K562 (cell line): ENCODE data around the gene SCRN2. TPM values are rescaled to one million over a fixed set of nuclear protein-coding genes. Genes with fewer than 3 reads are reported as not detected.

Experiments
- ARHGAP35 ChIP-seq: fragments of 450-650 bp; IDR thresholded peaks from 2 replicates; pipeline ENCODE4 v1.6.1; 2018; ENCODE audit not compliant: partially characterized antibody
- BCLAF1 ChIP-seq, 2 experiments: fragments of 450-650 bp in 1 of 2; IDR thresholded peaks; 2 replicates each; pipeline ENCODE4 v1.6.1; 2011 to 2017; ENCODE audit warnings: low read depth in 2 of 2, antibody characterized with exemption in 1 of 2, borderline replicate concordance in 1 of 2, low read length in 1 of 2, mild to moderate bottlenecking in 1 of 2, mixed read lengths in 1 of 2; ENCODE audit not compliant: control insufficient read depth in 1 of 2
- BRD9 ChIP-seq: fragments of 450-650 bp; IDR thresholded peaks from 2 replicates; pipeline ENCODE4 v1.6.1; 2018; ENCODE audit warnings: low read depth; ENCODE audit not compliant: partially characterized antibody
- DPF2 ChIP-seq: fragments of 450-650 bp; IDR thresholded peaks from 2 replicates; pipeline ENCODE4 v1.6.1; 2016
- ETV6 ChIP-seq, 3 experiments: fragments of 150-350 bp in 1 of 3; sonication (generic) in 1 of 3; formaldehyde crosslinking in 1 of 3; IDR thresholded peaks; 2 replicates each; pipeline versions ENCODE4 v1.6.1 to v1.8.0; 2014 to 2022; ENCODE audit warnings: borderline replicate concordance in 2 of 3, low read depth in 2 of 3, antibody characterized with exemption in 1 of 3, low read length in 1 of 3, mild to moderate bottlenecking in 1 of 3, missing genetic modification reagents in 1 of 3
- HBP1 ChIP-seq: fragments of 450-650 bp; formaldehyde crosslinking; IDR thresholded peaks from 2 replicates; pipeline ENCODE4 v1.4.0; 2022; ENCODE audit warnings: missing genetic modification characterization
- HDAC1 ChIP-seq, 2 experiments: fragments of 450-650 bp; IDR thresholded peaks; 2 replicates each; pipeline ENCODE4 v1.6.1; 2016 to 2017; ENCODE audit warnings: inconsistent platforms in 1 of 2, mild to moderate bottlenecking in 1 of 2, moderate library complexity in 1 of 2
- OTX1 ChIP-seq: fragments of 450-650 bp; formaldehyde crosslinking; IDR thresholded peaks from 2 replicates; pipeline ENCODE4 v1.4.0; 2022; ENCODE audit warnings: mild to moderate bottlenecking
- PHB2 ChIP-seq: fragments of 450-650 bp; IDR thresholded peaks from 2 replicates; pipeline ENCODE4 v1.6.1; 2017; ENCODE audit warnings: low read depth
- POLR2H ChIP-seq: IDR thresholded peaks from 2 replicates; pipeline ENCODE4 v1.6.1; 2016; ENCODE audit warnings: missing genetic modification characterization, low read depth, mild to moderate bottlenecking, control low read depth, missing compliant biosample characterization, moderate library complexity
- SRSF7 ChIP-seq: fragments of 200-400 bp; formaldehyde crosslinking; optimal IDR thresholded peaks from 2 replicates; pipeline ENCODE3; 2017; ENCODE audit warnings: mild to moderate bottlenecking, low read depth, low read length
- TAF9B ChIP-seq: fragments of 450-650 bp; IDR thresholded peaks from 2 replicates; pipeline ENCODE4 v1.6.1; 2018; ENCODE audit warnings: mild to moderate bottlenecking; ENCODE audit not compliant: partially characterized antibody
- TRIM24 ChIP-seq, 2 experiments: fragments of 450-650 bp; IDR thresholded peaks; 2 replicates each; pipeline ENCODE4 v1.6.1; 2016
- ZBTB1 ChIP-seq: sonication (generic); formaldehyde crosslinking; IDR thresholded peaks from 2 replicates; pipeline ENCODE4 v1.8.1; 2023; ENCODE audit warnings: missing genetic modification reagents, low read depth, mild to moderate bottlenecking, borderline replicate concordance
- ZBTB2 ChIP-seq: fragments of 450-650 bp; IDR thresholded peaks from 2 replicates; pipeline ENCODE4 v1.6.1; 2016; ENCODE audit warnings: antibody characterized with exemption
- ZNF263 ChIP-seq: sonication (generic); formaldehyde crosslinking; IDR thresholded peaks from 2 replicates; pipeline ENCODE4 v1.8.0; 2022; ENCODE audit warnings: mild to moderate bottlenecking, missing genetic modification reagents, borderline replicate concordance
- ZNF3 ChIP-seq: fragments of 250-450 bp; sonication (Bioruptor Pico); IDR thresholded peaks from 2 replicates; pipeline ENCODE4 v1.5.0; 2021; ENCODE audit warnings: mild to moderate bottlenecking, moderate library complexity
- ZSCAN29 ChIP-seq: fragments of 450-650 bp; IDR thresholded peaks from 2 replicates; pipeline ENCODE4 v1.6.1; 2017
- polyA plus RNA-seq, 8 experiments: library from polyadenylated mRNA; depleted of rRNA in 4 of 8; stranded (reverse) in 5 of 8; unstranded in 3 of 8; fragments of >200 nt; fragmentation: Nextera tagmentation in 2 of 8; fragmentation: Illumina TruSeq in 1 of 8; extraction: Ambion mirVana in 2 of 8; extraction: Trizol in 1 of 8; gene quantifications; 2 replicates each; pipeline versions ENCODE4 v1.2.1 to v1.2.3, GENCODE V29; 2011 to 2014; ENCODE audit warnings: inconsistent platforms in 1 of 8, missing spikeins in 1 of 8
- total RNA-seq, 7 experiments: library from RNA; depleted of rRNA in 6 of 7; stranded (reverse); fragments of >200 nt in 6 of 7; fragmentation: Illumina TruSeq in 2 of 7; extraction: Trizol in 2 of 7; gene quantifications; 2 replicates each; pipeline versions ENCODE4 v1.2.1 to v1.2.3, GENCODE V29; 2011 to 2021; ENCODE audit warnings: low replicate concordance in 1 of 7

Gene SCRN2
- total and polyA plus RNA-seq, 9 of the 15 experiments (the other 6 are each of a cell fraction or from before 2014, with no cell fraction given), result 0.25 to 32.9 (median 13.6) TPM

- TF ChIP-seq ZNF3 (CRISPR knock-in tag) (no peak), POLR2H (no peak), ZSCAN29 (no peak), PHB2 (0 out of 2 replicates have a peak, but pooled peaks have one; percentile 42), HDAC1 (IDR thresholded peaks at IDR 0.05) (peak in 1 of 2 experiments; percentile 72; a peak in 2 of 4 replicates), TRIM24 (IDR thresholded peaks at IDR 0.05) (peak; percentile 33 to 38; a peak in 1 of 4 replicates), ARHGAP35 (peak; percentile 31), DPF2 (peak; percentile 46; the same call in 1 of the 2 replicates), OTX1 (peak; percentile 48; the same call in 1 of the 2 replicates), ETV6 (IDR thresholded peaks at IDR 0.05; ENCODE audit: borderline replicate concordance in 1 of 2, low read depth in 2 of 2, low read length in 1 of 2) (peak in 1 of 2 experiments; percentile 77; a peak in 1 of 4 replicates), ETV6 (CRISPR knock-in tag; IDR thresholded peaks at IDR 0.05; ENCODE audit: borderline replicate concordance) (no peak), BCLAF1 (IDR thresholded peaks at IDR 0.05; ENCODE audit: borderline replicate concordance in 1 of 2, control insufficient read depth in 1 of 2, low read depth in 2 of 2, low read length in 1 of 2) (peak in 1 of 2 experiments; percentile 16; a peak in 1 of 4 replicates), ZNF263 (CRISPR knock-in tag) (peak; percentile 76), ZBTB1 (CRISPR knock-in tag) (no peak), SRSF7 (no peak), ZBTB2 (0 out of 2 replicates have a peak, but pooled peaks have one; percentile 37), HBP1 (CRISPR knock-in tag) (peak; percentile 90), BRD9 (no peak), TAF9B (no peak)
Measured at GRCh38 chr17:47873200-47874090, 32.4 kb upstream of the SCRN2 start (continued).
